ENCODE data around the gene CAMK2G.

DNA sequence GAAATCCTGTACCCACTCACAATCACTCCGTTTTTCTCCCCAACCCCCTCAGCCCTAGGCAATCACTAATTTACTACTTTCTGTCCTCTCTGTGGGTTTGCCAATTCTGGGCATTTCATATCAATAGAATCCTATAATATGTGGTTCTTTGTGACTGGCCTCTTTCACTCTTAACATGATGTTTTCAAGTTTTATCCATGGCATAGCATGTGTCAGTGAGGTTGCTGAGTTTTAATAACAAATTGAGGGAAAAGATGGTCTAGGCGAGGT lies 48.4 kb upstream of the CAMK2G start:
- no peak for TF ChIP-seq EZH2 (IDR thresholded peaks at IDR 0.05; ENCODE audit: insufficient read depth, poor library complexity, severe bottlenecking)
- no peak for TF ChIP-seq EZH2phosphoT487 (IDR thresholded peaks at IDR 0.05; ENCODE audit: insufficient read depth, low read depth)
